Stimulated activated CD4-positive, alpha-beta T cell treated with anti-CD3 and anti-CD28 coated beads, Interleukin-15, amount 100 ng/mL, for 48 hours (primary cell): ENCODE results near the gene PTPRZ1.

Experiments used
- DNase-seq, 2 donors: peaks; one replicate each; pipeline ENCODE4 v3.0.0-alpha.2; 2020; ENCODE audit warnings: low read depth in 2 of 2

Gene PTPRZ1

GRCh38 chr7:121872831-121873288, at the start of gene PTPRZ1:
Gene PTPRZ1 (plus strand): TSS chr7:121873161. CDS start chr7:121873500, 339 bp downstream.
- DNase-seq, result no peak

DNA sequence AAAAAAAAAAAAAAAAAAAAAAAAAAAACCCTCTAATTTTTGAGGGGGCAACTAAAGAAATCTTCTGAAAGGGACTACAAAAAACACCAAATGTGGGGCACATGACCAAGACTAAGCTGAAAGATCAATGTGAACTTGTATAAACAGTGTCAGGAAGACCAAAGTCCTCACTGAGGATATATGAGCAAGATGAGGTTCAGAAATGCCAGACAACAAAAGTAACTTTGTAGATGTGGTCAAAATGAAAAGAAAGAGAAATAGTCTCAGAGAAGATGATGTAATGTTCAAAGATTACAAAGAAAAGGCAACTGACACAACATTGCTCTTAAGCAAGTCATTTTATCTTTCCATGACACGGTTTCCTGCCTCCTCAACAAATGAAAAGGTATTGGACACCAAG, 48.7 kb upstream of the PTPRZ1 start:
- no peak for DNase-seq

- no peak for DNase-seq
Measured at GRCh38 chr7:121831351-121831750, 41.6 kb upstream of the PTPRZ1 start.

DNA sequence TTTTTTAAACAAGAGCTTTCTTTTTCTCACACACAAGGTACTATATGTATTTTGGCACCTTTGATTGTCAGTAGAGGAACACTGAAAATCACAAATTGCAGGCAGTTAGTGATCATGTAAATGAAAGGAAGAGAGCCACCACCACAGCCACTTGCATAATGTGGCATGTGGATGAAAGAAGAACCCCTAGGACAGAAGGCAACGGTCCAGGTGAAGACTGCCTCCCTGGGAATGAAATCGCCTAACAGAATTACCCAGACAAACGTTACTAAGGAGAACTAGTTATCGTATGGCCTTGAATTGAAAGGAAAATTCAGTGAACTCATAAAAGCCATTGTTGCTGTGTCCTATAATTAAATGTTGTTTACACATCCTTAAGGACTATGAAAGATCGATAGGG, 41.2 kb upstream of the PTPRZ1 start:
- DNase-seq, result no peak

DNA sequence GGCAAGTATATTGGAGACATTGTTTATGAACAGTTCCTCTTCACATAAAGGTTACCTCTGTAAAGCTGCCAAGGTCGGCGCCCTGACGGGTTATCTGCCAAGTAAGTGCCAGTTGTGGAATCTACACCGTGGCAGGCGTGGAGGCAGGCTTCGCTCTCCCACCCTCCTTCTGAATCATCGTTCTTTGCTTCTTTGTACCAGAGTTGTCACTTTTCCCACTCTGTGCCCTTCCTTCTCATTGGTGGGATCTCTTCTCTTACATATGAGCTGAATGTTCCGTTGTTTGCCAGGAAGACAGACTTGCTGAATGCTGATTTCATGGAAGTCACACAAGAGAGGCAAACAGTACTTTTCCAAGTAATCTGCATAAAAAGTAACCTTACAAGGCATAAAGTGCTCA, 40.6 kb upstream of the PTPRZ1 start:
- no peak for DNase-seq

DNA sequence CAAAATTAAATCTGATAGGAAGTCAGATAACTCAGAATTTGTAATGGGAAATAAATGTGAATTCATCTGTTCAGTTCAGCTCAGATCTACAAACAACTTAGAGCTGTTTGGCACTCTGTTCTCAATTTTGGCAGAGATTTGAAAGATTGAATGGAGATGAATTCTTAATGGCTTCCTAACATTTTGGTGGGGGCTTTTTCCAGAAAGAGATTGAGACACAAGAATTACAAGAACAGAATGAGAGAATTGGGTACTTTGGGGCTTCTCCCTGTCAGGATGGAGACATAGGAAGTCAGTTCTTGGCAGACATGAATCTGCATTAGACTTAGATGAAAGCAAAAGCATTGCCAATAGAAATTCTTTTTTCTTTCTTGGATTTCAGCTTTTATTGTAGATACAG, 39.0 kb upstream of the PTPRZ1 start:
- DNase-seq, result no peak

DNA sequence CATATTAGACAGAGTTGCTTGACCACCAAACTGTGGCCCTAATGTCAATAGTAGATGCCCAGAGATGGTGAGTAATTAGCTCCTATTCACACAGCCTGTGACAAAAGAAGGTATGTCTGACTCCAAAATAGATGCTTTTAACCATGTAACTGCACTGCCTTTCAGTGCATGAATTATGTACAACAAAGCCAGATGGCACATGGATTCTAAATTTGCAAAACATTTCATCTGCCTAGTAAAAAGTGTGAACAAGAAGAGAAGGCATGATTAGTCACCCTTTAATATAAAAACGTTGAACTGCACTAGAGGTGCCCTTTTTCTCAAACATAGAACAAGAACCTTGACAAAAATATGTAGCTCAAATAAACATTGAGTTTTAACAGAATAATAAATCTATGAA, 35.5 kb upstream of the PTPRZ1 start:
- DNase-seq, result no peak

GRCh38 chr7:121847041-121847440, 25.9 kb upstream of the PTPRZ1 start:
- no peak for DNase-seq

- DNase-seq, result no peak
Measured at GRCh38 chr7:121853307-121853706, 19.7 kb upstream of the PTPRZ1 start.

DNA sequence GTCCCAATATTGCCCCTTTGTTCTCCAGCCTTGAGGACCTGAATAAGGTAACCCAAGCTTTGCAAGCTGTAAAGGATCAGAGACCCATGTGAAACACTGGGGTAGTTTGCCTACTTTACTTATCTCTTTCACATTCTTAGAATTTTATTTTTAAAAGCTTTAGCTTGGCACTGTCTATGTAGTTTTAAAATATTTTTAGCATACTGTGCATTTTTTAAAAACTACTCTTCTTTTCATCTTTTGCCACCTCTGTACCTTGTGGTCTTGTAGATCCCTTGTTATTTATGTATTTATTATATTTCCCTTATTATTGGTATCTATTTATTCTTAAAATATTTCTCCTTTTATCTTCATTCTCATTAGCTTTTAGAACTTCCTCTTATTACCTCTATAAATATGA, 12.0 kb upstream of the PTPRZ1 start:
- DNase-seq, result no peak

GRCh38 chr7:121862591-121862990, 10.4 kb upstream of the PTPRZ1 start:
- DNase-seq, result no peak

DNA sequence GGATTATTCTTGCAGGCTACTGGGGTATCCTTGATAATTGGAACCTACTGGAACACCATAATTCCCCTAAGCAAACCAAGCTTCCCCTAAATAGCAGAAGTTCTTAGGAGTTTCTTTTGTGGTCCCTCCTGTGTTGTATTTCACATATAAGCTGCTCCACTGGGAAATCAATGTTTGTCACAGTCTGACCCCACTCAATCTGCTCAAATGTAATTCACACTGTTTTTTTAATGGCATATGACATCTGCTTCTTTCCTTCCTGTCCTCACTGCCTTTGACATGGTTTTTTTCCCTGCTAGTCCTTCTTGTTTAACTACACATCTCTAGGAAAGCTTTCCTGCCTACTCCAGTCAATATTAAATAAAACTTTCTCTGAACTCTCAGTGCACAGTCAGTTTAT, 1.8 kb upstream of the PTPRZ1 start:
- no peak for DNase-seq

DNA sequence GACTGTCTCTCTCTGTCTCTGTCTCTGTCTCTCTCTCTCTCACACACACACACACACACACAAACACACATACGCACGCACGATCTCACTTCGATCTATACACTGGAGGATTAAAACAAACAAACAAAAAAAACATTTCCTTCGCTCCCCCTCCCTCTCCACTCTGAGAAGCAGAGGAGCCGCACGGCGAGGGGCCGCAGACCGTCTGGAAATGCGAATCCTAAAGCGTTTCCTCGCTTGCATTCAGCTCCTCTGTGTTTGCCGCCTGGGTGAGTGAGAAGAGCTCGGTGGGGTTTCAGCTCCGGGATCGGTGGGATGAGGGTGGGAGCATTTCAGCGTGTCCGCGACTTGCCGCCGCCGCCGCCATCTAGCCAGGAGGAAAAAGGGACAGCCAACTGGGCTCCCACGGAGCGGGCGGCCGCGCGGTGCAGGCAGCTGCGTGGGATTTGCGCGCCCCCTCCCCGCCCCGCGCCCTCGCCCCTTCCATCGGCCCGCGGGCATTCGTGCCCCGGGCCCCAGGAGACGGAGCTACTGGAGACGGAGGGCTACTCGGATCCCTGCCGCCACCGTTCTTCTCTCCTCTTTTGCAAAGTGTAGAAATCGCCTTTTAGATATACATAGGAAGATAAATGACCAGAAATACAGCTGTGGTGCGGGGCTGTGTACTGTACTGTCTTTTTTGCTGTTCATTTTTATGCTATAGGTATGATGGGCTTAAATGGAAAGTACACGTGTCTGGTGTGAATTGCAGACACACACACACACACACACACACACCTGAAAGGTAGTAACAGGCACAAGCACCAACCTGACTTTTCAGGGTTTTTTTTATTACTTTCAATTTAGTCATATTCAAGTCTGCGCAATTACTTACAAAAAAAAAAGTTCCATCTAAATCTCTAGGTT, 581 bp downstream of the PTPRZ1 start:
- DNase-seq, result no peak

GRCh38 chr7:121874298-121874697, 1.3 kb downstream of the PTPRZ1 start:
- no peak for DNase-seq

DNA sequence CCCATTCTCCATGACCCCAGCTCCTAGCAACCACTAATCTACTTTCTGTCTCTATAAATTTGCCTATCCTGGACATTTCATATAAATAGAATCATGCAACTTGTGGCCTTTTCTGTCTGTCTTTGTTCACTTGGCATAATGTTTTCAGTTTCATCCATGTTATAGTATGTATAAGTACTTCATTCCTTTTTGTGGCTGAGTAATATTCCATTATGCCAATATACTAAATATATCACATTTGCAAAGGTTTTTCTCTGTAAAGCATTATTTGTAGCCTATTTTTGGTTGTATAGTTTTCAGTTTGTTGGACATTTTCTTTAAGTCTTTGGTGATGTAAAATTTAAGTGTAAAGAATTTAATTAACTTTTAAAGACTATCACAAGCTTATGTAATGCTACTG, 2.2 kb downstream of the PTPRZ1 start:
- DNase-seq, result no peak

DNA sequence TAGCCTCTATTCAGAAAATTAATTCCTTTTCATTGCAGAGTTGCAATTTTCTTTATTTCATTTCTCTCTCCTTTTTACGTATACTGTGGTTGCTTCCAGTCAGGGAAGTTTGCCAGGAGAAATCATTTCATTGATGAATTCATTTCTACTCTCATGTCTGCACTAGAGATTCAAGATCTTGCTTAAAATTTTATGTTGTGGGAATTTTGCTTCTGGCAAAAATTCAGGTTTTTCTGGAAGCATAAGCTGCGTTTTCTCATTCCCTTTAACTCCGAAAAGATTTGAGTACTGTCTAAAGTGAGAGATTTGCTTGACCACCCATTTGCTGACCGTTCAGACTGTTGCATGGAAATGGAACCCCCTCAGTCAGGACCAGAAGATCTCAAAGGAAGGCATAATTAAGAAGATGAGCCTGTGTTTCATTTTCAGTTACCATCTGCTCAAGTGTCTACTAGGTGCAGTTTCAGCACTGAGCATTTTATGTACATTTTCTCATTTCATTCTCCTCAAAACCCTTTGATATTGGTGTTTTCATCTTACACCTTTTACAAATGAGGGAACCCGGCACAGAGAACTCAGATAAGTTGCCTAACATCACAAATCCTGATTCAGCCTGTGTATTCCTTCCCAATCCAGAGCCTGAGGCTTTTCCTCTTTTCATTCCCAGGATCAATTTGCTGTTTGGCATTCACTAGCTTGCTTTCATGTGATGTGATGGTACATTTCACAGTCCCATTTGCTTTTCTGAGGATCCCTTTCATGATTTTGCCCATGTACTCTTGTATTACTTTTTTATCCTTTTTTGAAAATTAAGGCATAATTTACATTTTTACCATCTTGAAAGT, 3.9 kb downstream of the PTPRZ1 start:
- no peak for DNase-seq

- DNase-seq, result no peak
Measured at GRCh38 chr7:121878918-121879464, 6.0 kb downstream of the PTPRZ1 start.

DNA sequence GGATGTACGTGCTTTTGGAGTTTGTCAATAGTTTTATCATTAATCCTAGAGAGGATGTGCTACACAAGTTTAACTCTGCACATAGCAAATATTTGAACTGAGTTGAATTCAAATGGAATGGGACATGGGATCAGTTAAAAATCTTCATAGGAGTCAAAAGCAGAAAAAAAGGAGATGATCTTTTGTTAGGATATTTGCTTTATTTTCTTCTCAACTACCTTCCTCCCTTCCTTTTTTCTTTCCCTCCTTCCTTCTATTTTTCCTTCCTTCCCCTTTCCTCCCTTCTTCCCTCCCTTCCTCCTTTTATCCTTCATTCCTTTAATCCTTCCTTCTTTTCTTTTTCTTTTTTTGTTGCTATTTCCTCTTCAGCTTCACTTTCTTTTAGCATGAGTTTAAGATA, 6.6 kb downstream of the PTPRZ1 start:
- no peak for DNase-seq

DNA sequence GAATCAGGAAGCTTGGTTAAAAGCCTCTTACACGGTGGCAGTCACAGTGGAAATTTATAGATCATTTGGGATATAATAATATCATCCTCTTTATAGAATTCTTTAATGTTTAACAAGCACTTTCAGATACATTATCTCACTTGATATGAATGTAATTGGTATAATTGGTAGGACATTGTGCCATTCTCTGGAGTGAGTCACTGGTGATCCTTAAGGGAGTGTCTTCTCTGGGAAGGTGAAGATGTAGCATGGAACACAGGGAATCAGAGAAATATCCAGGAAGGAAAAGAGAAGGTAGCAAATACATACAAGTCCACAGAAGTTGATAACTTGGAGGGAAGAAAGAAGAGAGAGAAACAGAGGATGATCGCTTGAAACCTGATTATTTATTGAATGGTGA, 9.8 kb downstream of the PTPRZ1 start:
- DNase-seq, result no peak

DNA sequence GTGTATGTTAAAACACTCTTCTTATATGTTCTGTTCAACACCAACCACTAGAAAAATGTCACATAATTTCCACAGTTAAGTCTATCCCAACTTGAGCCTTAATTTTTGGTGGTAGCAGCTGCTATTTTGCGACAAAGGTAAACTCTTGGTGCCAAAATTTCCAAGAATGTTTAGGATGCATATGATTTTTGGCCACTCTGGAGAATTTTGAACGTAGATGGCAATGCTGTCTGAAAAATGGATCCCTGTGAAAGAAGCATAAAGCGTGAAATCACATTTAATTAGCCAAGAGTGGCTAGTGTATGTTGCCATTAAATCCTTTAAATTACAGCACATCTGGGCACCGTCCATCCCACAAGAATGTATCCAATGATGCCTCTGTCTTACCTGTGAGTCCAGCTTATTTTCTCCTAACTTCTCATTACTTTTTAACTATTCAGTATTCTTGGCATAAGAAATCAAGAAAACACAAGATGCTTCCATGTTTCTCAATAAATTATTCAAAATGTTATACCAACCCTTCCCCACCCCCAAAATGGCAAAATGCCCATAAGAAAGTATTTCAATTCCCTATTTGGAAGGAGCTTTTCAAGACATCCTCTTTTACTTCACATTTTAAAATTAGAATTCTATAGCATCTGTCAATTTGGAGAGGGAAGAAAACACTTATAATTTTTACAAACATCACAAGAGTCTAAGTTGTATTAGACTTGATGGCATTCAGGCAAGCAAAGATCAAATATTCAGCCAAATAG, 12.4 kb downstream of the PTPRZ1 start:
- DNase-seq, result no peak

DNA sequence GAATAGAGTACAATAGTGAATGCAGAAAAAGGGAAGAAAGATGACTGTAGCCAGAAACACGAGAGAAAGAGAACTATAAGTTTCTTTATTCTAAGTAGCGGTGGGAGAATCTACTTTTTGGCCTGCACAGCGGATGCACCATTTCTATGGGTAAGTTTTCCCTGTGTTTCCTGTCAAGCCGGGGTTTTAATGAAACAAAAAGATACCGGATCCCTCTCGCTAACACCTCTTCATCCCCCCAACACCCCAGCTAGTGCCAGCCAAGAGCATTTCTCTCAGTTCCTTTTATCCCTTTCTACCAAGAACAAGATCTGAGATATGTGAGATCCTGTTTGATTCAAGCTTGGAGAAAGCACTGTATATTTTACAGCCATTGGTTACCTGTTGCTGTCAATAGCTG, 14.7 kb downstream of the PTPRZ1 start:
- DNase-seq, result no peak

DNA sequence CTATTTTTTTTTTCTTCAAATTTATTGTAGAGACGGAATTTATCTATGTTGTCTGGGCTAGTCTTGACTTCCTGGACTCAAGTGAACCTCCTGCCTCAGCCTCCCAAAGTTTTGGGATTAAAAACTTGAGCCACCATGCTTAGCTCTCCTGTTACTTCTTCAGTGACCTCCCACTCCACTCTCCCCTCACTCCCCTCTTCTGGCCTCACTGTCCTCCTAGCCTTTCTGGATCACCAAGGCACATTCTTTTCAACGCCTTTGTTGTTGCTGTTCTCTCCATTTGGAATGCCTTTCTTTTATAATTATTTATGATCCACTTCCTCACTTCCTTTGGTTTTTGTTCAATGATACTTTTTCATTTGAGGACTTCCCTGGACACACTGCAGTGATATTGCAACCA, 17.9 kb downstream of the PTPRZ1 start:
- DNase-seq, result no peak
